ENCODE results near the gene TSPAN9. TPM values are rescaled to one million over a fixed set of nuclear protein-coding genes. Genes with fewer than 3 reads are reported as not detected.

TSPAN9 gene
- total and polyA plus RNA-seq, 2 of the 4 experiments (the other 2 are of a cell fraction), result 17.7 to 39.1 TPM

DNA sequence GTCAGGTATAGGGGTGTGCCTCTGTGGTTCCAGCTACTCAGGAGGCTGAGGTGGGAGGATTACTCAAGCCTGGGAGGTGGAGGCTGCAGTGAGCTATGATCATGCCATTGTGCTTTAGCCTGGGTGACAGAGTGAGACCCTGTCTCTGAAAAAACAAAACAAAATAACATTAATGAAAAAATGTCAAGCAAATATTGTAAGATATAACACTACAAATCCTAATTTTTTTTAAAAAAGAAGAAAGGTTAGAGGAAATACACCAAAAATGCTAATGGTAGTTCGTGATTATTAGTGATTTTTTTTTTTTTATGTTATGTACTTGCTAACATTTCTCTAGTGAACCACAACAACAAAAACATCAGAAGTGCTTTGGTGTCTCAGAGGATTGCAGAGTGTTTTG, 47.7 kb downstream of the TSPAN9 start:
- no TSS peak for BruUV-seq (replicated peaks)
- no peak overlapping the region for H4K5ac ChIP-seq (ENCODE audit: low read depth, low read length)

More for the DNA sequence above, 47.7 kb downstream of the TSPAN9 start:
- DNase-seq, result no peak
- Histone ChIP-seq H3K23ac (ENCODE audit: low read depth, low read length) (no peak overlapping the region), H3K4ac (ENCODE audit: low read depth, low read length) (no peak overlapping the region), H3K4me3 (ENCODE audit: insufficient read depth, low read depth, low read length) (no peak overlapping the region), H3K18ac (ENCODE audit: low read depth, low read length) (no peak overlapping the region), H3K36me3 (ENCODE audit: control insufficient read depth, insufficient read depth, low read length) (no peaks in the 10 kb centered on the region), H4K91ac (ENCODE audit: insufficient read depth, low read depth, low read length) (no peak overlapping the region), H2BK15ac (ENCODE audit: low read depth, low read length) (no peak overlapping the region), H2AFZ (replicated peaks; ENCODE audit: low read length, poor library complexity) (no peak overlapping the region), H2BK120ac (ENCODE audit: low read depth, low read length) (no peak overlapping the region), H3K56ac (ENCODE audit: extremely low read depth, insufficient read depth, low read length) (no peak overlapping the region), H3K4me2 (ENCODE audit: low read depth, low read length) (no peak overlapping the region), H3K9me1 (ENCODE audit: insufficient read depth, low read length) (peaks cover 17% of the 10 kb centered on the region), H2AK9ac (replicated peaks; ENCODE audit: low read depth, low read length, poor library complexity) (no peak overlapping the region), H4K20me1 (ENCODE audit: insufficient read depth, low read length) (peaks cover 11% of the 10 kb centered on the region; the same call in 1 of the 2 replicates), H3K9ac (ENCODE audit: low read depth, low read length) (no peak overlapping the region), H3K14ac (replicated peaks; ENCODE audit: low read depth, low read length) (no peak overlapping the region), H3K9me3 (ENCODE audit: control insufficient read depth, insufficient read depth, low read length) (peaks cover 2% of the 10 kb centered on the region; the same call in 1 of the 2 replicates), H3K27ac (ENCODE audit: insufficient read depth, low read length) (no peak overlapping the region), H2BK5ac (ENCODE audit: low read depth, low read length, poor library complexity, severe bottlenecking) (no peak overlapping the region), H2AK5ac (ENCODE audit: low read depth, low read length) (no peak overlapping the region), H3K27me3 (ENCODE audit: control insufficient read depth, insufficient read depth, low read length) (no peaks in the 10 kb centered on the region), H4K8ac (ENCODE audit: low read depth in 2 of 2, low read length in 2 of 2) (no peak overlapping the region), H2BK20ac (ENCODE audit: low read depth, low read length) (no peak overlapping the region), H3K4me1 (ENCODE audit: control insufficient read depth, insufficient read depth, low read length) (peaks cover 11% of the 10 kb centered on the region), H3K79me1 (ENCODE audit: low read depth in 1 of 2, low read length in 2 of 2) (peaks cover 3 to 19% of the 10 kb centered on the region in 2 experiments; a peak in 3 of 4 replicates)
- ATAC-seq (ENCODE audit: low read depth), result no peak
- TF ChIP-seq NFE2L2 (IDR thresholded peaks at IDR 0.05; ENCODE audit: low read depth, low read length) (no peak), SMC3 (IDR thresholded peaks at IDR 0.05; ENCODE audit: low read depth, low read length) (no peak), FOS (IDR thresholded peaks at IDR 0.05; ENCODE audit: low read depth, low read length) (no peak), MAFK (IDR thresholded peaks at IDR 0.05; ENCODE audit: low read depth, low read length) (no peak), RCOR1 (IDR thresholded peaks at IDR 0.05; ENCODE audit: insufficient replicate concordance, low read length) (no peak), MXI1 (IDR thresholded peaks at IDR 0.05; ENCODE audit: borderline replicate concordance, low read depth, low read length) (no peak)
- TF ChIP-seq, protein P1, sequence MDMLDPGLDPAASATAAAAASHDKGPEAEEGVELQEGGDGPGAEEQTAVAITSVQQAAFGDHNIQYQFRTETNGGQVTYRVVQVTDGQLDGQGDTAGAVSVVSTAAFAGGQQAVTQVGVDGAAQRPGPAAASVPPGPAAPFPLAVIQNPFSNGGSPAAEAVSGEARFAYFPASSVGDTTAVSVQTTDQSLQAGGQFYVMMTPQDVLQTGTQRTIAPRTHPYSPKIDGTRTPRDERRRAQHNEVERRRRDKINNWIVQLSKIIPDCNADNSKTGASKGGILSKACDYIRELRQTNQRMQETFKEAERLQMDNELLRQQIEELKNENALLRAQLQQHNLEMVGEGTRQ (IDR thresholded peaks at IDR 0.05; ENCODE audit: low read depth, low read length), result no peak
- POLR2A ChIA-PET (ENCODE audit: unreplicated experiment), result no interaction called here
- dilution Hi-C loops (cut with HindIII; ENCODE audit: low sequenced_read_pairs, unreplicated experiment) (no loop called here), in situ Hi-C loops (cut with MboI; ENCODE audit: low sequenced_read_pairs) (no loop called here), intact Hi-C loops (cut with micrococcal nuclease) (no loop called here)
- WGBS, 2 experiments (ENCODE audit: extremely low coverage in 2 of 2, insufficient read length in 1 of 2), result no CpG with 5 or more reads among the region's 1 CpG
- CTCF ChIA-PET, result no interaction called here
